Stomach smooth muscle (tissue), 2 donors: ENCODE data around the gene PLEKHA6.

Source experiments
- H3K27ac ChIP-seq: one replicate; pipeline ENCODE4 v1.7.0; 2013; ENCODE audit warnings: mild to moderate bottlenecking, low read length, inconsistent platforms
- H3K27me3 ChIP-seq, 2 donors: one replicate each; pipeline ENCODE4 v1.7.0; 2013; ENCODE audit warnings: low read length in 2 of 2; ENCODE audit not compliant: insufficient read depth in 2 of 2, control insufficient read depth in 1 of 2
- H3K36me3 ChIP-seq, 2 donors: one replicate each; pipeline ENCODE4 v1.7.0; 2013; ENCODE audit warnings: low read length in 2 of 2; ENCODE audit not compliant: control insufficient read depth in 2 of 2, insufficient read depth in 2 of 2
- H3K4me1 ChIP-seq: one replicate; pipeline ENCODE4 v1.7.0; 2013; ENCODE audit warnings: low read length; ENCODE audit not compliant: control insufficient read depth, insufficient read depth
- H3K4me3 ChIP-seq, 2 donors: one replicate each; pipeline ENCODE4 v1.7.0; 2013; ENCODE audit warnings: low read length in 2 of 2
- H3K9ac ChIP-seq, 2 donors: one replicate each; pipeline ENCODE4 v1.7.0; 2013; ENCODE audit warnings: low read length in 2 of 2, mild to moderate bottlenecking in 1 of 2
- H3K9me3 ChIP-seq, 2 donors: one replicate each; pipeline ENCODE4 v1.7.0; 2013; ENCODE audit warnings: low read length in 2 of 2; ENCODE audit not compliant: control insufficient read depth in 2 of 2
- donor health status: healthy.
- donor health status: Pancreatic carcinoma.

Gene PLEKHA6

GRCh38 chr1:204296431-204296988 lies 63.2 kb downstream of the PLEKHA6 start:
- H3K36me3 ChIP-seq, result no peaks in the 10 kb centered on the region
- H3K4me1 ChIP-seq, result peaks cover 30% of the 10 kb centered on the region
- no peaks in the 10 kb centered on the region for H3K9me3 ChIP-seq
- no peak overlapping the region for H3K9ac ChIP-seq
- no peak overlapping the region for H3K27ac ChIP-seq
- H3K27me3 ChIP-seq, result peaks cover 0 to 11% of the 10 kb centered on the region in 2 donors
- H3K4me3 ChIP-seq, result no peak overlapping the region

GRCh38 chr1:204295671-204296070 lies 64.1 kb downstream of the PLEKHA6 start:
- no peak overlapping the region for H3K27ac ChIP-seq

GRCh38 chr1:204294357-204294756 lies 65.4 kb downstream of the PLEKHA6 start:
- H3K4me3 ChIP-seq, result no peak overlapping the region
- peak overlapping the region; percentile 31 for H3K27ac ChIP-seq
- no peaks in the 10 kb centered on the region for H3K9me3 ChIP-seq
- peaks cover 14% of the 10 kb centered on the region for H3K4me1 ChIP-seq
- peaks cover 0 to 9% of the 10 kb centered on the region in 2 donors for H3K27me3 ChIP-seq
- no peak overlapping the region for H3K9ac ChIP-seq
- no peaks in the 10 kb centered on the region for H3K36me3 ChIP-seq

More at GRCh38 chr1:204295671-204296070, 64.1 kb downstream of the PLEKHA6 start:
- H3K4me3 ChIP-seq, result no peak overlapping the region
- no peaks in the 10 kb centered on the region for H3K9me3 ChIP-seq
- H3K36me3 ChIP-seq, result no peaks in the 10 kb centered on the region
- peaks cover 0 to 9% of the 10 kb centered on the region in 2 donors for H3K27me3 ChIP-seq
- peaks cover 23% of the 10 kb centered on the region for H3K4me1 ChIP-seq
- no peak overlapping the region for H3K9ac ChIP-seq

- Histone ChIP-seq H3K4me1 (peaks cover 14% of the 10 kb centered on the region), H3K27ac (peak overlapping the region; percentile 31), H3K9ac (no peak overlapping the region), H3K9me3 (no peaks in the 10 kb centered on the region), H3K27me3 (peaks cover 0 to 9% of the 10 kb centered on the region in 2 donors), H3K36me3 (no peaks in the 10 kb centered on the region), H3K4me3 (no peak overlapping the region)
Measured at GRCh38 chr1:204293605-204294337, 66.0 kb downstream of the PLEKHA6 start.

GRCh38 chr1:204292740-204293139 lies 67.0 kb downstream of the PLEKHA6 start:
- Histone ChIP-seq H3K9ac (no peak overlapping the region), H3K4me1 (peaks cover 14% of the 10 kb centered on the region), H3K27me3 (peaks cover 0 to 7% of the 10 kb centered on the region in 2 donors), H3K36me3 (no peaks in the 10 kb centered on the region), H3K27ac (no peak overlapping the region), H3K9me3 (no peaks in the 10 kb centered on the region), H3K4me3 (no peak overlapping the region)

- no peaks in the 10 kb centered on the region for H3K9me3 ChIP-seq
- no peaks in the 10 kb centered on the region for H3K36me3 ChIP-seq
- peaks cover 2 to 4% of the 10 kb centered on the region in 2 donors for H3K27me3 ChIP-seq
- no peak overlapping the region for H3K27ac ChIP-seq
- H3K9ac ChIP-seq, result no peak overlapping the region
- peaks cover 21% of the 10 kb centered on the region for H3K4me1 ChIP-seq
- H3K4me3 ChIP-seq, result no peak overlapping the region
Measured at GRCh38 chr1:204289280-204289679, 70.4 kb downstream of the PLEKHA6 start.

- no peak overlapping the region for H3K9ac ChIP-seq
- no peak overlapping the region for H3K27ac ChIP-seq
- H3K9me3 ChIP-seq, result no peaks in the 10 kb centered on the region
- peaks cover 6 to 8% of the 10 kb centered on the region in 2 donors for H3K27me3 ChIP-seq
- peaks cover 25% of the 10 kb centered on the region for H3K4me1 ChIP-seq
- H3K36me3 ChIP-seq, result no peaks in the 10 kb centered on the region
- no peak overlapping the region for H3K4me3 ChIP-seq
Measured at GRCh38 chr1:204288021-204288588, 71.6 kb downstream of the PLEKHA6 start.

- no peak overlapping the region for H3K4me3 ChIP-seq
- H3K27ac ChIP-seq, result no peak overlapping the region
- H3K9ac ChIP-seq, result no peak overlapping the region
- H3K9me3 ChIP-seq, result no peaks in the 10 kb centered on the region
- peaks cover 28% of the 10 kb centered on the region for H3K4me1 ChIP-seq
- H3K27me3 ChIP-seq, result peaks cover 6 to 8% of the 10 kb centered on the region in 2 donors
- no peaks in the 10 kb centered on the region for H3K36me3 ChIP-seq
Measured at GRCh38 chr1:204287466-204287891, 72.2 kb downstream of the PLEKHA6 start.

GRCh38 chr1:204286831-204287421 lies 72.8 kb downstream of the PLEKHA6 start:
- H3K9ac ChIP-seq, result no peak overlapping the region
- peaks cover 4 to 12% of the 10 kb centered on the region in 2 donors for H3K27me3 ChIP-seq
- H3K4me3 ChIP-seq, result peak overlapping the region in 1 of 2 donors; percentile 44
- H3K4me1 ChIP-seq, result peaks cover 32% of the 10 kb centered on the region
- H3K36me3 ChIP-seq, result no peaks in the 10 kb centered on the region
- no peaks in the 10 kb centered on the region for H3K9me3 ChIP-seq
- peak overlapping the region; percentile 37 for H3K27ac ChIP-seq

GRCh38 chr1:204286315-204286714 lies 73.4 kb downstream of the PLEKHA6 start:
- Histone ChIP-seq H3K9me3 (no peaks in the 10 kb centered on the region), H3K36me3 (no peaks in the 10 kb centered on the region), H3K27me3 (peaks cover 6 to 12% of the 10 kb centered on the region in 2 donors), H3K9ac (no peak overlapping the region), H3K4me1 (peaks cover 36% of the 10 kb centered on the region), H3K4me3 (no peak overlapping the region), H3K27ac (no peak overlapping the region)
